ENCODE data around the gene SLC6A2.

Gene SLC6A2

DNA sequence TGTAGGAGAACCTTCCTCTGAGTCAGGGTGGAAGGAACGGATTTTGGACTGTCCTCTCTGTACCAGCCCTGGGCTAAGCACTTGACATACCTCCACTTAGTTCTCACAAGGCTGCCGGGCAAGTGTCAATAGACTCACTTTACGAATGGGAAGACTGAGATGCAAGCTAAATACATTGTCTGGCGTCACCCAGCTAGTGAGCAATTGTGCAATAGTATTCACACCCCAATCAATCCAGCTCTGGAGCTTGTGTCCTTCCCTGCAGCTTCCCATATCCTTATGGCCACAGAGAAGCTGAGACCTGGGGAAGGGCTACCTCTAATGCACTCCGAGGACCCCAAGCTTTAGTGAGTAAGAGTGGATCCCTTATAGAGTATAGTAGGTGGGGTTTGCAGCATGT, 39.8 kb downstream of the SLC6A2 start:
- H3K4me3 ChIP-seq (ENCODE audit: insufficient read depth, low read depth, low read length) = no peak overlapping the region
- no peaks in the 10 kb centered on the region for H3K27me3 ChIP-seq (ENCODE audit: control insufficient read depth, insufficient read depth, low read length, poor library complexity, severe bottlenecking)
- WGBS, 2 experiments = 84 to 85% methylated on average over 5 of the region's 5 CpGs
- no peaks in the 10 kb centered on the region for H3K9me3 ChIP-seq (ENCODE audit: control insufficient read depth, low read length)
- no peak overlapping the region for H3K27ac ChIP-seq (ENCODE audit: insufficient read depth, low read depth, low read length, poor library complexity, severe bottlenecking)
- H3K4me1 ChIP-seq (ENCODE audit: control insufficient read depth, insufficient read depth, low read length) = no peaks in the 10 kb centered on the region
- H3K36me3 ChIP-seq (ENCODE audit: control insufficient read depth, insufficient read depth, low read length) = no peaks in the 10 kb centered on the region

DNA sequence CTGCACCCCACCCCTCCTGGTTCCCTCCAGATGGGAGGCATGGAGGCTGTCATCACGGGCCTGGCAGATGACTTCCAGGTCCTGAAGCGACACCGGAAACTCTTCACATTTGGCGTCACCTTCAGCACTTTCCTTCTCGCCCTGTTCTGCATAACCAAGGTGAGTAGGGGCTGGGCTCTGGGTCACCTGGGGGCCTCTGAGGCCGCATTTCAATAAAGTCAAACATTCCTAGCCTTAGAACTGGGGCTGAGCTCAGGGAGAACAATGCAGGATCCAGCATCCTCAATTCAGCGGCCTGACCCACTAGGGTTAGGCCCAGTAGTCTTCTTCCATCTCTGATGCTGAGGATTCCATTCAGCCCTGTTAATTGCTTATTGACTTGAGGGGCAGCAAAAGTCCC, 42.1 kb downstream of the SLC6A2 start:
- WGBS, 2 experiments = 74 to 75% methylated on average over 7 of the region's 7 CpGs
- H3K27me3 ChIP-seq (ENCODE audit: control insufficient read depth, insufficient read depth, low read length, poor library complexity, severe bottlenecking) = no peaks in the 10 kb centered on the region
- H3K4me3 ChIP-seq (ENCODE audit: insufficient read depth, low read depth, low read length) = no peak overlapping the region
- no peak overlapping the region for H3K27ac ChIP-seq (ENCODE audit: insufficient read depth, low read depth, low read length, poor library complexity, severe bottlenecking)
- no peaks in the 10 kb centered on the region for H3K36me3 ChIP-seq (ENCODE audit: control insufficient read depth, insufficient read depth, low read length)
- H3K9me3 ChIP-seq (ENCODE audit: control insufficient read depth, low read length) = no peaks in the 10 kb centered on the region
- no peaks in the 10 kb centered on the region for H3K4me1 ChIP-seq (ENCODE audit: control insufficient read depth, insufficient read depth, low read length)

DNA sequence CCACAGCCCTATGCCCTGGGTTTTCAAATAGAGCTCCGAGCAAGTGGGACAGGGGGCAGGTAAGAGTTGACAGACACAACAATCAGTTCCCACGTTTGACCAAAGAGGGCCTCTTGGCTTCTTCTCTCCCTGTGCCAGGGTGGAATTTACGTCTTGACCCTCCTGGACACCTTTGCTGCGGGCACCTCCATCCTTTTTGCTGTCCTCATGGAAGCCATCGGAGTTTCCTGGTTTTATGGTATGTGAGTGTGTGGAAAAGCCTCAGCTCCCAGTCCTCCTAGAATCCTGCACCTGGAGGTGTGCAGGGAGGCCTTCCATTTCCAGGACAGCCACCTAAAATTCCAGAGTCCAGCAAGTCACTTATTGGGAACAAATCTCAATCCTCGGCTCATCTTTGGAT, 42.5 kb downstream of the SLC6A2 start:
- H3K9me3 ChIP-seq (ENCODE audit: control insufficient read depth, low read length) = no peaks in the 10 kb centered on the region
- H3K27me3 ChIP-seq (ENCODE audit: control insufficient read depth, insufficient read depth, low read length, poor library complexity, severe bottlenecking) = no peaks in the 10 kb centered on the region
- H3K4me1 ChIP-seq (ENCODE audit: control insufficient read depth, insufficient read depth, low read length) = no peaks in the 10 kb centered on the region
- no peak overlapping the region for H3K27ac ChIP-seq (ENCODE audit: insufficient read depth, low read depth, low read length, poor library complexity, severe bottlenecking)
- WGBS, 2 experiments = 83 to 86% methylated on average over 6 of the region's 6 CpGs
- H3K36me3 ChIP-seq (ENCODE audit: control insufficient read depth, insufficient read depth, low read length) = no peaks in the 10 kb centered on the region
- H3K4me3 ChIP-seq (ENCODE audit: insufficient read depth, low read depth, low read length) = no peak overlapping the region

DNA sequence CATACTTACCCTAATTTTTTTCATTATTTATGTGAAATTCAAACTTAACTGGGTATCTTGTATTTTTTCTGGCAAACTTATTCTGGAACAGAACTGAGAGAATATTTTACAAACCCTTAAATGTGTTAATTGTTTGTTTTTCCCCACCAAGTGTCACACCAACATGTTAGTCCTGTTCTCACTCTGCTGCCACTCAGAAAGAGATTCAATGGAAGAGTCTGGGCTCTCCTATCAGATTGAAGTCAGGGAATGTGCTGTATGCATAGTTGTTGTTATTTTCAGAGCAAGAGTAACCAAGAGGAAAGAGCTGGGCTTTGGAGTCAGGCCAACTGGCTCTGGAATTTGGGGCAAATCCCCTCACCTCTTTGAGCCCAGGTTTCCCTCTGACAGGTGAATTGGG, 43.2 kb downstream of the SLC6A2 start:
- Histone ChIP-seq H3K4me1 (ENCODE audit: control insufficient read depth, insufficient read depth, low read length) (no peaks in the 10 kb centered on the region), H3K36me3 (ENCODE audit: control insufficient read depth, insufficient read depth, low read length) (no peaks in the 10 kb centered on the region), H3K4me3 (ENCODE audit: insufficient read depth, low read depth, low read length) (no peak overlapping the region), H3K9me3 (ENCODE audit: control insufficient read depth, low read length) (no peaks in the 10 kb centered on the region), H3K27ac (ENCODE audit: insufficient read depth, low read depth, low read length, poor library complexity, severe bottlenecking) (no peak overlapping the region), H3K27me3 (ENCODE audit: control insufficient read depth, insufficient read depth, low read length, poor library complexity, severe bottlenecking) (no peaks in the 10 kb centered on the region)

DNA sequence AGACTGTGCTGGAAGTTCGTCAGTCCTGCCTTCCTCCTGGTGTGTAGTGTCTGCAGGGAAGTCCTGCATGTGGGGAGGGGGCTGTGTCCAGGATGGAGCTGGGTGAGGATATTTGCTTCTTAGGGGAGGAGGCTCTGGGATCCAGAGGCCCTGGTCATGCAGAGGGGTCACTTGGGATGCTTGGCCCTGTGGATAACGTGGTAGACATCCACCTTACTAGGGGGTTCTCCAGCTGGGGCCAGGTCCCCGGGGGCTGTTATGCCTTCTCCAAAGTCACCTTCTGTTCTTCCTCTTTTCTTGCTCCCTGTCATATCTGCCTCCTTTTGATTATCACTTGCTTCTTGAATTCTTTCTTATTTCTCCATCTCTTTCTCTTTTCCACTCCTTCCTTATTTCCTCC, 43.8 kb downstream of the SLC6A2 start:
- no peaks in the 10 kb centered on the region for H3K36me3 ChIP-seq (ENCODE audit: control insufficient read depth, insufficient read depth, low read length)
- no peaks in the 10 kb centered on the region for H3K27me3 ChIP-seq (ENCODE audit: control insufficient read depth, insufficient read depth, low read length, poor library complexity, severe bottlenecking)
- H3K4me1 ChIP-seq (ENCODE audit: control insufficient read depth, insufficient read depth, low read length) = no peaks in the 10 kb centered on the region
- WGBS, 2 experiments = 92 to 94% methylated on average over 3 of the region's 3 CpGs
- H3K4me3 ChIP-seq (ENCODE audit: insufficient read depth, low read depth, low read length) = no peak overlapping the region
- no peaks in the 10 kb centered on the region for H3K9me3 ChIP-seq (ENCODE audit: control insufficient read depth, low read length)
- H3K27ac ChIP-seq (ENCODE audit: insufficient read depth, low read depth, low read length, poor library complexity, severe bottlenecking) = no peak overlapping the region

DNA sequence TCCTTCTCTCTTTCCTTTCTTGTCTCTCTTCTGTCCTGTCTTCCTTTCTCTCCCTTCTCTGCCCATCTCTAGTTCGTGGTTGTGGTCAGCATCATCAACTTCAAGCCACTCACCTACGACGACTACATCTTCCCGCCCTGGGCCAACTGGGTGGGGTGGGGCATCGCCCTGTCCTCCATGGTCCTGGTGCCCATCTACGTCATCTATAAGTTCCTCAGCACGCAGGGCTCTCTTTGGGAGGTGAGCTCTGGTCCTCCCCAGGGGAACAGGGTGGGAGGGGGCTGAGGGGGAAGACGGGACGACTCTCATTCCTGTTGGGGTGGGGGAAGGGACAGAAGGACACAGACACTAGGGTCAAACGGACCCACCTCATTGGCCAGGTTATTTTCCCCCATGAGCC, 44.3 kb downstream of the SLC6A2 start:
- Histone ChIP-seq H3K27me3 (ENCODE audit: control insufficient read depth, insufficient read depth, low read length, poor library complexity, severe bottlenecking) (no peaks in the 10 kb centered on the region), H3K4me3 (ENCODE audit: insufficient read depth, low read depth, low read length) (no peak overlapping the region), H3K9me3 (ENCODE audit: control insufficient read depth, low read length) (no peaks in the 10 kb centered on the region), H3K36me3 (ENCODE audit: control insufficient read depth, insufficient read depth, low read length) (no peaks in the 10 kb centered on the region), H3K27ac (ENCODE audit: insufficient read depth, low read depth, low read length, poor library complexity, severe bottlenecking) (no peak overlapping the region), H3K4me1 (ENCODE audit: control insufficient read depth, insufficient read depth, low read length) (no peaks in the 10 kb centered on the region)
- WGBS, 2 experiments = 92 to 98% methylated on average over 10 of the region's 10 CpGs

DNA sequence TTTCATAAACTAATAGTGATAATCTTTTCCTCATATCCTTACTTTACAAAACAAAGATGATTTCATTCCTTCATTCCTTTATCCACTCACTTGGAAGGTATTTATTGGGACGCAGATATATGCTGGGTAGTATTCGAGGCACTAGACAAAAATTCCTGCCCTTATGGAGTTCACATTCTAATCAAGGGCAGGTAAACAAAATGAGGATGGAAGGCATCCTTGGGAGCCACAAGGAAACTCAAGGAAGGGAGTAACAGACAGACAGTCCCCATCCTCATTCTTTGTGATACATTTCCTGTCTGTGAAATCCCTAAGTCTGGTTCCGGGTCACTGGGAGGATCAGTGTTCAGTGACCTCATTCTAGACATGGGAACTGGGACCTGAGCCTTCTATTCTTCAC, 45.2 kb downstream of the SLC6A2 start:
- Histone ChIP-seq H3K27me3 (ENCODE audit: control insufficient read depth, insufficient read depth, low read length, poor library complexity, severe bottlenecking) (no peaks in the 10 kb centered on the region), H3K9me3 (ENCODE audit: control insufficient read depth, low read length) (no peaks in the 10 kb centered on the region), H3K4me1 (ENCODE audit: control insufficient read depth, insufficient read depth, low read length) (no peaks in the 10 kb centered on the region), H3K36me3 (ENCODE audit: control insufficient read depth, insufficient read depth, low read length) (no peaks in the 10 kb centered on the region), H3K27ac (ENCODE audit: insufficient read depth, low read depth, low read length, poor library complexity, severe bottlenecking) (no peak overlapping the region), H3K4me3 (ENCODE audit: insufficient read depth, low read depth, low read length) (no peak overlapping the region)
- WGBS, 2 experiments = 94% methylated on average over 3 of the region's 3 CpGs

DNA sequence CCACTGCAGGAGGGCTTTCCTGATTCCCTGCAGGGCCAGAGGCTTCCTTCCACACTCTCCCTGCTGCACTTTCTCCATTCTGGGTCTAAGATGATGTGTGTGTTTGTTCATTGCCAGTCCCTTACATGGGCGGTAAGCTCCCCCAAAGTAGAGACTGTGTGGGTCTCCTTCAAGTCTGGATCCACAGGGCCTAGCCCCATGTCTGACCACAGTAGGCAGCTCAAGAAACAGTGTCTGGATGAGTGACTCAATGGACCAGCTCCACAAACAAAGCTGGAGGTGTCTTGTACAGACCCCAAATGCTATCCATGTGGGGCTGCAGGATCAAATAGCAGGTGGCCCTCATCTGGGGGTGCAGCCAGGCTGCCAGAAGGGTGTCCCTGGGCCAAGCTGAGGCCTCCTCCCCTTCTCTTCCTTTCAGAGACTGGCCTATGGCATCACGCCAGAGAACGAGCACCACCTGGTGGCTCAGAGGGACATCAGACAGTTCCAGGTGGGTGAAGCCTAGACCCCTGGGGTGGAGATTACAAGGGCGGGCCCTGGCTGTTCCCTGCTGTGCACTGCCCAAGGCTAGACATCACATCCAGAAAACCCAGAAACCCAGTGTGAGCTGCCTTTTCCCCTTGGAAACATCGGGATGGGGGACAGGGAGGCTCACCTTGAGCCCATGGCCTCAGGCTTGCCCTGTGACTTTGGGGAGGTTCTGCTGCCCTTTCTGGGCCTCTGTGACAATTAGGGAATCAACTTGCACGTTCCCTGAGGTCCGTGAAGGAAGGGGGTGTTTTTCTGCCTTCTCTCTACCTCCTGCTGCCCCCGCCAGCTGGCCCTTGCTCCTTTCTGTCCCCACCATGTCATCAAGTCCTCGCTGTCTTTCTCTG, 45.9 kb downstream of the SLC6A2 start:
- Histone ChIP-seq H3K9me3 (ENCODE audit: control insufficient read depth, low read length) (no peaks in the 10 kb centered on the region), H3K36me3 (ENCODE audit: control insufficient read depth, insufficient read depth, low read length) (no peaks in the 10 kb centered on the region), H3K27ac (ENCODE audit: insufficient read depth, low read depth, low read length, poor library complexity, severe bottlenecking) (no peak overlapping the region), H3K27me3 (ENCODE audit: control insufficient read depth, insufficient read depth, low read length, poor library complexity, severe bottlenecking) (no peaks in the 10 kb centered on the region), H3K4me3 (ENCODE audit: insufficient read depth, low read depth, low read length) (no peak overlapping the region), H3K4me1 (ENCODE audit: control insufficient read depth, insufficient read depth, low read length) (no peaks in the 10 kb centered on the region)
- 73 to 79% methylated on average over 9 of the region's 9 CpGs for WGBS, 2 experiments

DNA sequence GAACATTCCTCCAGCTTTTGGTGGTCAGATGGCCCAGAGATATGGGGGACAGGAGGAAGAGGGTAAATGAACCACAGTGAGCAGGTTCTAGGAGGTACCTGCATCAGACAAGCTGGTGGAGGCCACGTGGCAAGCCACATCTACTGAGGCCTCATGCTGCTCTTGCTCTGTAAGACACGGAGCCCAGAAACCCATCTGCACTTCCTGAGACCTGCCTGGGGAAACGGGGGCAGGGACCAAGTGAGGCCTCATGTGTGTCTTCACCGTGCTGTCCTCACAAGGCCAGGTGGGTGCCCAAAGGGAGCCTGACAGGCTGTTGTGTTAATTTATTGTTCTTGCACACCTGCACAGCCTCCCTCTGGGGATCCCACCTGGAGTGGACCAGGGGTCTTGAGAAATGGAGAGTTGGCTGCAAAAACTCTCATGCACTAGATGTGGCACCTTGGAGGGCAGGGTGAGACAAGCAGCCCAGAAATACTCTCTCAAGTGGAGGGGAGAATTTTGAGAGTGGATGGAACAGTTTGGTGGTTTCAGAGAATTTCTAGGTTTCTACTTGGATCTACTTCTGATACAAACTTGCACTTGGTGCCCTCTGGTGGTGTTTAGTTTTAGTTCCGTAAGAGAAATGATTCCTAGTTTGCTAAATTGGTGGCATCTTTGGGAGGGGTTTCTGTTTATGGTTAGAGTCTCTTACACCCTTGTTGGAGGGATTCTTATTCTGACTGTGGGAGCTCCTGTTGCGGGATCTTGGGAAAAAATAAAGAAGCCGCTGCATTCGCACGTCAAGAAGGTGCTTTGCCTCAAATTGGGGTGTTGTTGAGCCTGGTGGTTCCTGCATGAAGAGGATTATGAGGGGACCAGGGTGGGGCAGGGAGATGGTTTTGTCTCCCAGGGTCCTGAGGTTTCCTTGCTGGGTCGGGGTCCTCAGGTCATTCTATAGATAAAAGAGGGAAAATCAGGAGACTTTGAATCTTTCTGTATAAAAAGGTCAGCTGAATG, 47.5 kb downstream of the SLC6A2 start:
- Histone ChIP-seq H3K9me3 (ENCODE audit: control insufficient read depth, low read length) (no peaks in the 10 kb centered on the region), H3K27ac (ENCODE audit: insufficient read depth, low read depth, low read length, poor library complexity, severe bottlenecking) (no peak overlapping the region), H3K4me1 (ENCODE audit: control insufficient read depth, insufficient read depth, low read length) (no peaks in the 10 kb centered on the region), H3K4me3 (ENCODE audit: insufficient read depth, low read depth, low read length) (no peak overlapping the region), H3K36me3 (ENCODE audit: control insufficient read depth, insufficient read depth, low read length) (no peaks in the 10 kb centered on the region), H3K27me3 (ENCODE audit: control insufficient read depth, insufficient read depth, low read length, poor library complexity, severe bottlenecking) (no peaks in the 10 kb centered on the region)
- WGBS, 2 experiments = 57 to 58% methylated on average over 10 of the region's 10 CpGs

DNA sequence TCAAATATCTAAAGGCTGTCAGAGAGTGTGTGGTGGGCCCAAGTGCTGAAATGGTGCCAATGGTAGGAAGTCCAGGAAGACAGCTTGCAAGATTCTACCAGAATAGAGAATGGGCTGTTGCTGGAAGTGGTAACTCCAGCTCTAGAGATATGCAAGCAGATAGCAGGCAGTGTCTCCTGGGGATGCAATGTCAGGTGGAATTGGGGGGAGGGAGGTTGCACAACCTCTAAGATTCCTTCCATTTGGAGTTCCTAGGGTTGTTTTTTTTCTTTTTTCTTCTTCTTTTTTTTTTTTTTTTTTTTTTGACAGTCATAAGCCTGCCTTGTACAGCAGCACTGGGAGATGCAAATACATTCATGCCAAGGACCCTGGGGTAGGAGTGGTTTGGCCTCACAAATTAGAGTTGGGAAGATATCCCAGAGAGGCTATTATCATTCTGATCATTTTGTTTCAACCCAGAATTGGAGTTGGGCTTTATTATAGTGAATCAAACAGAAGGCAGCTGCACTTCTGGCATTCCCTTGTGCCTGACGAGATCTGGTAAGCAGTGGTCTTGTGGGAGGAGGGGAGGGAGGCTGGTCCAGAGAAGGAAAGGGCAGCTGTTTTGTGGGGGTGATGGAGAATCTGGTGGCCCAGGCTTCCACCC, 51.1 kb downstream of the SLC6A2 start:
- H3K27ac ChIP-seq (ENCODE audit: insufficient read depth, low read depth, low read length, poor library complexity, severe bottlenecking) = no peak overlapping the region
- H3K4me1 ChIP-seq (ENCODE audit: control insufficient read depth, insufficient read depth, low read length) = no peaks in the 10 kb centered on the region
- 65 to 72% methylated on average over 1 of the region's 1 CpG for WGBS, 2 experiments
- no peak overlapping the region for H3K4me3 ChIP-seq (ENCODE audit: insufficient read depth, low read depth, low read length)
- H3K9me3 ChIP-seq (ENCODE audit: control insufficient read depth, low read length) = no peaks in the 10 kb centered on the region
- H3K36me3 ChIP-seq (ENCODE audit: control insufficient read depth, insufficient read depth, low read length) = no peaks in the 10 kb centered on the region
- H3K27me3 ChIP-seq (ENCODE audit: control insufficient read depth, insufficient read depth, low read length, poor library complexity, severe bottlenecking) = peaks cover under 1% of the 10 kb centered on the region
